ENCODE data around the gene MEN1.

Gene MEN1

DNA sequence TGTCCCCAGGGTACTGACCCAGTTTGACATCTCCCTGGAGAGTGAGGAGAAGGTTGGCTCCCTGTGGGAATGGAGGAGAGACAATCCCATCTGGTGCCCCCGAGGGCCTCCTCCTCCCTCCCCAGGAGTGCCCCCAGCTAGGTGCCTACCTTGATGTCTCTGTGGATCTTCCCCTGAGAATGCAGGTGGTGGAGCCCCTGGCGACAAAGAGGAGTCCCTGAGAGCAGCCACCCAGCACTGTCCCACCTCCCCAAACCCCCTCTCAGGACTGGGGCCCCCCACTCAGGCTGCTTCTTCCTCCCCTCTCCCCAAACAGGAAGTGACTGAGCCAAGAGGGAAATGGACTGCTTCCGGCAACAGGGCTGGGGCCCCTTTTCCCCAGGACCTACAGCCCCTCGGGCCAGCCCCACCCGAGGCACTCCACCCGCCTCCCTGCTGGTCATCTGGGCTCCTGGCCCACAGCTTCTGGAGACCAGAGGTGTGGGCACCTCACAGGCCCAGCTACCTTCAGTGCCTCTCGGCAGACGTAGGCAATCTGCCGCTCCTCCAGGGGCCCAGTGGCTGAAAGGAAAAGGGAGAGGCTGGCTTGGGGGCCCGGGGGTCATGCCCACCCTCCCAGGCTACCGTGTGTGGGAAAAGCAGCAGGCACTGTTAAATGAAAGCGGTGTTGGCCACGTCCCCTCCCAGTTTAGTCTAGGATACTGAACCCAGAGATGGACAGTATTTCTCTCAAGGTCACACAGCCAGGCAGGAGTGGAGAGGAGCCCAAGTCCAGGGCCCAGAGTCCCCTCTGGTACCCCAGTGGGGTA is 8.6 kb downstream of the MEN1 start:
- TF ChIP-seq GLIS3 (CRISPR knock-in tag; IDR thresholded peaks at IDR 0.05): no peak
- no peak for TF ChIP-seq ARNTL (CRISPR knock-in tag; IDR thresholded peaks at IDR 0.05; ENCODE audit: borderline replicate concordance, low read depth)
- TF ChIP-seq ESRRG (CRISPR knock-in tag; IDR thresholded peaks at IDR 0.05): no peak
- TF ChIP-seq, protein P1, sequence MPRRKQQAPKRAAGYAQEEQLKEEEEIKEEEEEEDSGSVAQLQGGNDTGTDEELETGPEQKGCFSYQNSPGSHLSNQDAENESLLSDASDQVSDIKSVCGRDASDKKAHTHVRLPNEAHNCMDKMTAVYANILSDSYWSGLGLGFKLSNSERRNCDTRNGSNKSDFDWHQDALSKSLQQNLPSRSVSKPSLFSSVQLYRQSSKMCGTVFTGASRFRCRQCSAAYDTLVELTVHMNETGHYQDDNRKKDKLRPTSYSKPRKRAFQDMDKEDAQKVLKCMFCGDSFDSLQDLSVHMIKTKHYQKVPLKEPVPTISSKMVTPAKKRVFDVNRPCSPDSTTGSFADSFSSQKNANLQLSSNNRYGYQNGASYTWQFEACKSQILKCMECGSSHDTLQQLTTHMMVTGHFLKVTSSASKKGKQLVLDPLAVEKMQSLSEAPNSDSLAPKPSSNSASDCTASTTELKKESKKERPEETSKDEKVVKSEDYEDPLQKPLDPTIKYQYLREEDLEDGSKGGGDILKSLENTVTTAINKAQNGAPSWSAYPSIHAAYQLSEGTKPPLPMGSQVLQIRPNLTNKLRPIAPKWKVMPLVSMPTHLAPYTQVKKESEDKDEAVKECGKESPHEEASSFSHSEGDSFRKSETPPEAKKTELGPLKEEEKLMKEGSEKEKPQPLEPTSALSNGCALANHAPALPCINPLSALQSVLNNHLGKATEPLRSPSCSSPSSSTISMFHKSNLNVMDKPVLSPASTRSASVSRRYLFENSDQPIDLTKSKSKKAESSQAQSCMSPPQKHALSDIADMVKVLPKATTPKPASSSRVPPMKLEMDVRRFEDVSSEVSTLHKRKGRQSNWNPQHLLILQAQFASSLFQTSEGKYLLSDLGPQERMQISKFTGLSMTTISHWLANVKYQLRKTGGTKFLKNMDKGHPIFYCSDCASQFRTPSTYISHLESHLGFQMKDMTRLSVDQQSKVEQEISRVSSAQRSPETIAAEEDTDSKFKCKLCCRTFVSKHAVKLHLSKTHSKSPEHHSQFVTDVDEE (CRISPR knock-in tag; IDR thresholded peaks at IDR 0.05): no peak
- no peak for TF ChIP-seq TOX (CRISPR knock-in tag; IDR thresholded peaks at IDR 0.05; ENCODE audit: borderline replicate concordance)
- no peak for TF ChIP-seq SNAI2 (CRISPR knock-in tag; IDR thresholded peaks at IDR 0.05)
- TF ChIP-seq, protein P2, sequence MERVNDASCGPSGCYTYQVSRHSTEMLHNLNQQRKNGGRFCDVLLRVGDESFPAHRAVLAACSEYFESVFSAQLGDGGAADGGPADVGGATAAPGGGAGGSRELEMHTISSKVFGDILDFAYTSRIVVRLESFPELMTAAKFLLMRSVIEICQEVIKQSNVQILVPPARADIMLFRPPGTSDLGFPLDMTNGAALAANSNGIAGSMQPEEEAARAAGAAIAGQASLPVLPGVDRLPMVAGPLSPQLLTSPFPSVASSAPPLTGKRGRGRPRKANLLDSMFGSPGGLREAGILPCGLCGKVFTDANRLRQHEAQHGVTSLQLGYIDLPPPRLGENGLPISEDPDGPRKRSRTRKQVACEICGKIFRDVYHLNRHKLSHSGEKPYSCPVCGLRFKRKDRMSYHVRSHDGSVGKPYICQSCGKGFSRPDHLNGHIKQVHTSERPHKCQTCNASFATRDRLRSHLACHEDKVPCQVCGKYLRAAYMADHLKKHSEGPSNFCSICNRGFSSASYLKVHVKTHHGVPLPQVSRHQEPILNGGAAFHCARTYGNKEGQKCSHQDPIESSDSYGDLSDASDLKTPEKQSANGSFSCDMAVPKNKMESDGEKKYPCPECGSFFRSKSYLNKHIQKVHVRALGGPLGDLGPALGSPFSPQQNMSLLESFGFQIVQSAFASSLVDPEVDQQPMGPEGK (CRISPR knock-in tag; IDR thresholded peaks at IDR 0.05; ENCODE audit: borderline replicate concordance): no peak
- no peak for TF ChIP-seq ZC3H10 (CRISPR knock-in tag; IDR thresholded peaks at IDR 0.05)
- TF ChIP-seq PPARA (CRISPR knock-in tag; IDR thresholded peaks at IDR 0.05; ENCODE audit: borderline replicate concordance): no peak
- TF ChIP-seq OSR1 (CRISPR knock-in tag; IDR thresholded peaks at IDR 0.05): no peak
- TF ChIP-seq ZFP3 (CRISPR knock-in tag; IDR thresholded peaks at IDR 0.05): no peak
- TF ChIP-seq, protein P3, sequence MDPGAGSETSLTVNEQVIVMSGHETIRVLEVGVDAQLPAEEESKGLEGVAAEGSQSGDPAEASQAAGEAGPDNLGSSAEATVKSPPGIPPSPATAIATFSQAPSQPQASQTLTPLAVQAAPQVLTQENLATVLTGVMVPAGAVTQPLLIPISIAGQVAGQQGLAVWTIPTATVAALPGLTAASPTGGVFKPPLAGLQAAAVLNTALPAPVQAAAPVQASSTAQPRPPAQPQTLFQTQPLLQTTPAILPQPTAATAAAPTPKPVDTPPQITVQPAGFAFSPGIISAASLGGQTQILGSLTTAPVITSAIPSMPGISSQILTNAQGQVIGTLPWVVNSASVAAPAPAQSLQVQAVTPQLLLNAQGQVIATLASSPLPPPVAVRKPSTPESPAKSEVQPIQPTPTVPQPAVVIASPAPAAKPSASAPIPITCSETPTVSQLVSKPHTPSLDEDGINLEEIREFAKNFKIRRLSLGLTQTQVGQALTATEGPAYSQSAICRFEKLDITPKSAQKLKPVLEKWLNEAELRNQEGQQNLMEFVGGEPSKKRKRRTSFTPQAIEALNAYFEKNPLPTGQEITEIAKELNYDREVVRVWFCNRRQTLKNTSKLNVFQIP (CRISPR knock-in tag; IDR thresholded peaks at IDR 0.05; ENCODE audit: borderline replicate concordance, low read depth): no peak
- no peak for TF ChIP-seq ZNF8 (CRISPR knock-in tag; IDR thresholded peaks at IDR 0.05)
- no peak for TF ChIP-seq ZNF565 (CRISPR knock-in tag; conservative IDR thresholded peaks at IDR 0.05; ENCODE audit: low read depth)
- TF ChIP-seq CSDC2 (CRISPR knock-in tag; IDR thresholded peaks at IDR 0.05): no peak
- TF ChIP-seq ISL1 (CRISPR knock-in tag; IDR thresholded peaks at IDR 0.05): no peak
- no peak for TF ChIP-seq BACH2 (CRISPR knock-in tag; IDR thresholded peaks at IDR 0.05; ENCODE audit: borderline replicate concordance)
- TF ChIP-seq ZFP30 (CRISPR knock-in tag; IDR thresholded peaks at IDR 0.05): no peak
- no peak for TF ChIP-seq ZNF70 (CRISPR knock-in tag; IDR thresholded peaks at IDR 0.05)
- ATAC-seq: no peak

DNA sequence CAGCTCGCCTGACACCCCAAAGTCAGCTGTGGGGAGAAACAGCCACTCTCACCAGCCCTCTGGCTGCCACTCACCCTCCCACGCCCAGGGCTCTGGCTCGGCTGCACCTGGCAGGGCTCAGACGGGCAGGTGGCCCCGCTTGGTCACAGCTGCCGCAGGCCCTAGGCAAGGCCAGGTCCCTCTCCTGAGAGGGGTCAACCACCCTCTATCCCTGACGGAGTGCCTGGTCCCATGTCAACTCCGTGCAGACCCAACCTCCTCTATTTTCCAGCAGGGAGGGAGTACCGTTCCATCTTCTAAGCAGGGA is 9.2 kb downstream of the MEN1 start:
- TF ChIP-seq, protein P4, sequence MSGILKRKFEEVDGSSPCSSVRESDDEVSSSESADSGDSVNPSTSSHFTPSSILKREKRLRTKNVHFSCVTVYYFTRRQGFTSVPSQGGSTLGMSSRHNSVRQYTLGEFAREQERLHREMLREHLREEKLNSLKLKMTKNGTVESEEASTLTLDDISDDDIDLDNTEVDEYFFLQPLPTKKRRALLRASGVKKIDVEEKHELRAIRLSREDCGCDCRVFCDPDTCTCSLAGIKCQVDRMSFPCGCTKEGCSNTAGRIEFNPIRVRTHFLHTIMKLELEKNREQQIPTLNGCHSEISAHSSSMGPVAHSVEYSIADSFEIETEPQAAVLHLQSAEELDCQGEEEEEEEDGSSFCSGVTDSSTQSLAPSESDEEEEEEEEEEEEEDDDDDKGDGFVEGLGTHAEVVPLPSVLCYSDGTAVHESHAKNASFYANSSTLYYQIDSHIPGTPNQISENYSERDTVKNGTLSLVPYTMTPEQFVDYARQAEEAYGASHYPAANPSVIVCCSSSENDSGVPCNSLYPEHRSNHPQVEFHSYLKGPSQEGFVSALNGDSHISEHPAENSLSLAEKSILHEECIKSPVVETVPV (CRISPR knock-in tag; IDR thresholded peaks at IDR 0.05): no peak
- ATAC-seq: no peak

DNA sequence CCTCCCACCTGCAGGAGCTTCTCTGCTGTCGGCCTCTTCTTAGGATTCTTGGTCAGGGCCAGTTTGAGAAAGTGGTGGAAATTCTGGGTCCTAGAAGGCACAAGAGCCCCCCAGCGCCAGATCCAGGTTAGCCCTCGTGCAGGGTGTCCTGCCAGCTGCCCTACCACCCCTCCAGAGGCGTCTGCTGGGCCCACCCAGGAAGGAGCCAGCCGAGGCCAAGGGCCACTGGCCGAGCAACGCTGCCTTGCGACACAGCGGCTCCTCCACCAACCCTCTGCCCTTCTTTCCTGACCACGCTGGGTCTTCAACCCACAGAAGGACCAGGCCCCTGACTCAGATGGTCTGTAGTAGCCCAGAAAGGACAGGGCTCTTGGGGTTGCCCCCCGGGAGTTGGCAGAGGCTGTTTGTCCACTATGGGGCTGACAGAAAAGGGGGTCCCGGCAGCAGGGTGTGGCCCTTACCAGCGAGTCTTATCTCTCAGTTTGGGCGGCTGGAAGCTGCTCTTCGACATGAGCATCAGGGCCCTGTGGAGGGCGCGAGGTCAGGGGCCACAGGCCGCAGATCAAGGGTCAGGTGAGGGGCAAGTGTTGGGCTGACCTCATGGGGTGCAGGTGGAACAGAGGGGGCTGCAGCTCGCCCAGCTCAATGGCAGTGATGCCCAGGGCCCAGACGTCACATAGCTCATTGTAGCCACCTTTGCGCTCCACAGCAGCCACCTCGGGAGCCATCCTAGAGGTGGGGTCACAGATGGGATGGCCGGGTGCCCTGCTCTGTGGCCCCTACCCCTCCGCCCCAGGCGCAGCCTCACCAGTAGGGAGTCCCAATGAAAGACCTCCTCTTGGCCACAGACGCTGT is 9.8 kb downstream of the MEN1 start:
- ATAC-seq: no peak
- TF ChIP-seq ISL1 (CRISPR knock-in tag; IDR thresholded peaks at IDR 0.05): no peak
- TF ChIP-seq ZFP3 (CRISPR knock-in tag; IDR thresholded peaks at IDR 0.05): no peak
- TF ChIP-seq, protein P2 (CRISPR knock-in tag; IDR thresholded peaks at IDR 0.05; ENCODE audit: borderline replicate concordance): no peak
- no peak for TF ChIP-seq ZFP30 (CRISPR knock-in tag; IDR thresholded peaks at IDR 0.05)
- TF ChIP-seq SNAI2 (CRISPR knock-in tag; IDR thresholded peaks at IDR 0.05): no peak
- TF ChIP-seq ZNF8 (CRISPR knock-in tag; IDR thresholded peaks at IDR 0.05): no peak
- TF ChIP-seq GLIS3 (CRISPR knock-in tag; IDR thresholded peaks at IDR 0.05): no peak
- no peak for TF ChIP-seq ZNF565 (CRISPR knock-in tag; conservative IDR thresholded peaks at IDR 0.05; ENCODE audit: low read depth)
- TF ChIP-seq TOX (CRISPR knock-in tag; IDR thresholded peaks at IDR 0.05; ENCODE audit: borderline replicate concordance): no peak
- no peak for TF ChIP-seq ZC3H10 (CRISPR knock-in tag; IDR thresholded peaks at IDR 0.05)
- no peak for TF ChIP-seq PPARA (CRISPR knock-in tag; IDR thresholded peaks at IDR 0.05; ENCODE audit: borderline replicate concordance)
- TF ChIP-seq, protein P5, sequence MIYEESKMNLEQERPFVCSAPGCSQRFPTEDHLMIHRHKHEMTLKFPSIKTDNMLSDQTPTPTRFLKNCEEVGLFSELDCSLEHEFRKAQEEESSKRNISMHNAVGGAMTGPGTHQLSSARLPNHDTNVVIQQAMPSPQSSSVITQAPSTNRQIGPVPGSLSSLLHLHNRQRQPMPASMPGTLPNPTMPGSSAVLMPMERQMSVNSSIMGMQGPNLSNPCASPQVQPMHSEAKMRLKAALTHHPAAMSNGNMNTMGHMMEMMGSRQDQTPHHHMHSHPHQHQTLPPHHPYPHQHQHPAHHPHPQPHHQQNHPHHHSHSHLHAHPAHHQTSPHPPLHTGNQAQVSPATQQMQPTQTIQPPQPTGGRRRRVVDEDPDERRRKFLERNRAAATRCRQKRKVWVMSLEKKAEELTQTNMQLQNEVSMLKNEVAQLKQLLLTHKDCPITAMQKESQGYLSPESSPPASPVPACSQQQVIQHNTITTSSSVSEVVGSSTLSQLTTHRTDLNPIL (CRISPR knock-in tag; IDR thresholded peaks at IDR 0.05; ENCODE audit: low read depth): no peak
- no peak for TF ChIP-seq BACH2 (CRISPR knock-in tag; IDR thresholded peaks at IDR 0.05; ENCODE audit: borderline replicate concordance)
